ENCODE results near the gene OR2M2.

OR2M2 gene

GRCh38 chr1:248164031-248164430 is 10.6 kb upstream of the OR2M2 start:
- TF ChIP-seq EP300 (IDR thresholded peaks at IDR 0.05; ENCODE audit: borderline replicate concordance) (no peak), TAF1 (IDR thresholded peaks at IDR 0.05; ENCODE audit: low read depth) (no peak), ZBTB7A (IDR thresholded peaks at IDR 0.05; ENCODE audit: low read depth) (no peak), CEBPB (IDR thresholded peaks at IDR 0.05) (no peak), CREB1 (IDR thresholded peaks at IDR 0.05; ENCODE audit: low read depth) (no peak), MAX (IDR thresholded peaks at IDR 0.05) (no peak), EGR1 (IDR thresholded peaks at IDR 0.05) (no peak), TCF12 (IDR thresholded peaks at IDR 0.05; ENCODE audit: low read depth) (no peak), USF1 (IDR thresholded peaks at IDR 0.05) (no peak), NFIC (IDR thresholded peaks at IDR 0.05) (no peak), YY1 (IDR thresholded peaks at IDR 0.05; ENCODE audit: low read depth) (no peak), RAD21 (IDR thresholded peaks at IDR 0.05; ENCODE audit: low read depth) (no peak)

GRCh38 chr1:248165186-248165585 is 9.4 kb upstream of the OR2M2 start:
- TF ChIP-seq CREB1 (IDR thresholded peaks at IDR 0.05; ENCODE audit: low read depth): no peak

GRCh38 chr1:248183996-248184395 is 9.4 kb downstream of the OR2M2 start:
- TF ChIP-seq CREB1 (IDR thresholded peaks at IDR 0.05; ENCODE audit: low read depth) (no peak), USF1 (IDR thresholded peaks at IDR 0.05) (no peak), EGR1 (IDR thresholded peaks at IDR 0.05) (no peak), TCF12 (IDR thresholded peaks at IDR 0.05; ENCODE audit: low read depth) (no peak), TEAD4 (IDR thresholded peaks at IDR 0.05) (no peak), FOXM1 (IDR thresholded peaks at IDR 0.05; ENCODE audit: borderline replicate concordance, low read depth) (no peak)

- TF ChIP-seq MAX (IDR thresholded peaks at IDR 0.05) (no peak), TEAD4 (IDR thresholded peaks at IDR 0.05) (no peak), EP300 (IDR thresholded peaks at IDR 0.05; ENCODE audit: borderline replicate concordance) (no peak), RAD21 (IDR thresholded peaks at IDR 0.05; ENCODE audit: low read depth) (no peak), TCF12 (IDR thresholded peaks at IDR 0.05; ENCODE audit: low read depth) (no peak), CREB1 (IDR thresholded peaks at IDR 0.05; ENCODE audit: low read depth) (no peak), REST (IDR thresholded peaks at IDR 0.05; ENCODE audit: low read depth) (no peak), YY1 (IDR thresholded peaks at IDR 0.05; ENCODE audit: low read depth) (no peak), EGR1 (IDR thresholded peaks at IDR 0.05) (no peak), NFIC (IDR thresholded peaks at IDR 0.05) (no peak)
Observed at GRCh38 chr1:248187363-248187762, 12.7 kb downstream of the OR2M2 start.

GRCh38 chr1:248189026-248189425 is 14.4 kb downstream of the OR2M2 start:
- TF ChIP-seq YY1 (IDR thresholded peaks at IDR 0.05; ENCODE audit: low read depth): no peak
- no peak for TF ChIP-seq REST (IDR thresholded peaks at IDR 0.05; ENCODE audit: low read depth)
- TF ChIP-seq FOXM1 (IDR thresholded peaks at IDR 0.05; ENCODE audit: borderline replicate concordance, low read depth): no peak
- no peak for TF ChIP-seq MAX (IDR thresholded peaks at IDR 0.05)
- TF ChIP-seq TAF1 (IDR thresholded peaks at IDR 0.05; ENCODE audit: low read depth): no peak
- no peak for TF ChIP-seq TCF12 (IDR thresholded peaks at IDR 0.05; ENCODE audit: low read depth)
- TF ChIP-seq USF1 (IDR thresholded peaks at IDR 0.05): no peak
- TF ChIP-seq RAD21 (IDR thresholded peaks at IDR 0.05; ENCODE audit: low read depth): no peak
- no peak for TF ChIP-seq CEBPB (IDR thresholded peaks at IDR 0.05)
- TF ChIP-seq EGR1 (IDR thresholded peaks at IDR 0.05): no peak
- no peak for TF ChIP-seq CREB1 (IDR thresholded peaks at IDR 0.05; ENCODE audit: low read depth)
- no peak for TF ChIP-seq TEAD4 (IDR thresholded peaks at IDR 0.05)
- no peak for TF ChIP-seq EP300 (IDR thresholded peaks at IDR 0.05; ENCODE audit: borderline replicate concordance)
- no peak for TF ChIP-seq ZBTB7A (IDR thresholded peaks at IDR 0.05; ENCODE audit: low read depth)
- TF ChIP-seq NFIC (IDR thresholded peaks at IDR 0.05): no peak

GRCh38 chr1:248194117-248194516 is 19.5 kb downstream of the OR2M2 start:
- TF ChIP-seq REST (IDR thresholded peaks at IDR 0.05; ENCODE audit: low read depth): no peak
